ENCODE measurements around the gene DRD2. TPM values are rescaled to one million over a fixed set of nuclear protein-coding genes. Genes with fewer than 3 reads are reported as not detected.

The DRD2 gene
- total and polyA plus RNA-seq, 2 of the 13 experiments (the other 11 are each of a cell fraction or from before 2014, with no cell fraction given), result not detected

DNA sequence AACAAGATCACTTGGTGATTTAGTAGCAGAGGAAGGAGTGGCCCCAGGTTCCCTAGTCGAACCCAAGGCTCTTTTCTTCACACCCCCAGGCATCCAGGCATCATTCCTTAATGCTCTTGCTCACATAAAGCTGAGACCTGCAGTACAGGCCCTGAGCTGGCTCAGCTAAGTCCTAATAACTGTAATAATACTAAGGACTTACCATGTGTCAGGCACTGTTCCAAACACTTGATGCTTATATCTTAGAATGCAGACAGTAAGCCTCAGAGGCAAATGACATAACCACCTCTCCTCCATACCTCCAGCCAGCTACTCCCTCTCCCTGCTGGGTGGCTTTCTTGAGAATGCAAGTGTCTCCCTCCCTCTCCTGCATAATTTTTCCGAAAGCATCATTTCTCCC, 54.4 kb downstream of the DRD2 start:
- Histone ChIP-seq H3K4me2 (ENCODE audit: low read depth, low read length) (no peak overlapping the region), H3K9me3 (ENCODE audit: low read length) (no peaks in the 10 kb centered on the region), H3K4me3 (replicated peaks in 1 of 3; ENCODE audit: insufficient read depth in 1 of 3, low read depth in 2 of 3, low read length in 3 of 3) (no peak overlapping the region), H3K36me3 (replicated peaks in 1 of 2; ENCODE audit: control insufficient read depth in 1 of 2, insufficient read depth in 2 of 2, low read length in 2 of 2) (no peaks in the 10 kb centered on the region), H3K9ac (ENCODE audit: insufficient read depth, low read depth, low read length) (no peak overlapping the region), H3K27me3 (ENCODE audit: control insufficient read depth in 1 of 2, insufficient read depth in 2 of 2, low read length in 2 of 2) (peaks cover 0 to 3% of the 10 kb centered on the region in 2 experiments; a peak in 2 of 5 replicates), H3K79me2 (ENCODE audit: insufficient read depth, low read length) (no peaks in the 10 kb centered on the region), H3K27ac (ENCODE audit: extremely low read length, insufficient read depth, low read length) (no peak overlapping the region), H3K4me1 (ENCODE audit: insufficient read depth, low read length) (no peaks in the 10 kb centered on the region), H4K20me1 (ENCODE audit: insufficient read depth, low read length) (no peaks in the 10 kb centered on the region), H2AFZ (ENCODE audit: low read length) (no peak overlapping the region)
- DNase-seq (ENCODE audit: low spot score) (no peak), ATAC-seq (no peak), FAIRE-seq (no peak)
- CTCF ChIA-PET (ENCODE audit: low intra/inter-chr PET ratio, low total read pairs), result no interaction called here
- intact Hi-C loops (cut with micrococcal nuclease; ENCODE audit: unreplicated experiment) (no loop called here), in situ Hi-C loops (cut with HindIII; ENCODE audit: extremely low pct_ligation_motif_present, low pct_unique_long_range_greater_than_20kb) (no loop called here)
- TF ChIP-seq RAD51 (IDR thresholded peaks at IDR 0.05; ENCODE audit: borderline replicate concordance) (no peak), CBFB (CRISPR knock-in tag; IDR thresholded peaks at IDR 0.05) (no peak), ZNF326 (CRISPR knock-in tag; IDR thresholded peaks at IDR 0.05; ENCODE audit: borderline replicate concordance) (no peak), GTF2F1 (IDR thresholded peaks at IDR 0.05; ENCODE audit: low read length) (no peak), SSRP1 (CRISPR knock-in tag; IDR thresholded peaks at IDR 0.05) (no peak), MEF2D (CRISPR knock-in tag; IDR thresholded peaks at IDR 0.05) (no peak), RFXAP (CRISPR knock-in tag; IDR thresholded peaks at IDR 0.05; ENCODE audit: borderline replicate concordance) (no peak)
- 15% methylated on average over 2 of the region's 2 CpGs for WGBS (ENCODE audit: low lambda C conversion rate)
- POLR2A ChIA-PET, result no interaction called here
- BruUV-seq (replicated peaks), result no TSS peak

DNA sequence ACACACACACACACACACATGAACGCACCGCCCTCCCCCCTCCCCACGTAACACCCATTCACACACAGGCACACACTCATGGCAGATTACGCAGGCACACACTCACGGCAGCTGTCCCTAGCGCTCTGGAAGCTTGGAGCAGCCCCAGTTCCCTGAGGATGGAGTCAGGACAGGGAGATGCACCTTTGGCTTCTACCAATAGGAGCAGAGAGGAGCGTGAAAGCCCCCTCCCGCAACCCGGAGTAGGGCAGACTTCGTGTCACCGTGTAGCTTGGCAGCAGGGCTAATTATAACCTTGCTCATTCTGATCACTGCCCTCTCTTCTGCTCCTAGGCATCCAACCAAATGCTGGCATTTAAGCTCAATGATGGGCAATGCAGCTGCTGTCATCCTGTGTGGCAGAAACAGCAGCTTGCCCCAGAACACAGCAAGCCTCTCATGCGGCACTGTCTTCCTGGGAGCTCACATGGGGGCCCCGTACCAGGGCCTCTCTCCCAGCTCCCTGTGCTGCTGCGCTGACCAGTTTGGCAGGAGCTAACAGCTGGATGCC, 55.7 kb downstream of the DRD2 start:
- no peak for FAIRE-seq
- WGBS (ENCODE audit: low lambda C conversion rate), result 33% methylated on average over 3 of the region's 14 CpGs
- no peak for TF ChIP-seq SMC3 (IDR thresholded peaks at IDR 0.05; ENCODE audit: low read length)
- no peak for TF ChIP-seq PHF20 (CRISPR knock-in tag; IDR thresholded peaks at IDR 0.05)
- TF ChIP-seq RORA (CRISPR knock-in tag; IDR thresholded peaks at IDR 0.05), result no peak
- TF ChIP-seq, protein P1, sequence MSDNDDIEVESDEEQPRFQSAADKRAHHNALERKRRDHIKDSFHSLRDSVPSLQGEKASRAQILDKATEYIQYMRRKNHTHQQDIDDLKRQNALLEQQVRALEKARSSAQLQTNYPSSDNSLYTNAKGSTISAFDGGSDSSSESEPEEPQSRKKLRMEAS (IDR thresholded peaks at IDR 0.05), result no peak
- no peak for TF ChIP-seq ONECUT2 (CRISPR knock-in tag; IDR thresholded peaks at IDR 0.05)
- no peak for TF ChIP-seq ZNF207 (IDR thresholded peaks at IDR 0.05; ENCODE audit: borderline replicate concordance)
- no peak for TF ChIP-seq E2F1 (CRISPR knock-in tag; IDR thresholded peaks at IDR 0.05)
- no peak for TF ChIP-seq GPN1 (CRISPR knock-in tag; IDR thresholded peaks at IDR 0.05; ENCODE audit: borderline replicate concordance)
- no peak for TF ChIP-seq JUND (CRISPR knock-in tag; IDR thresholded peaks at IDR 0.05)
- TF ChIP-seq SP4 (CRISPR knock-in tag; IDR thresholded peaks at IDR 0.05), result no peak
- TF ChIP-seq MIER3 (CRISPR knock-in tag; IDR thresholded peaks at IDR 0.05; ENCODE audit: borderline replicate concordance), result no peak
- no peak for TF ChIP-seq GATAD1 (CRISPR knock-in tag; IDR thresholded peaks at IDR 0.05)
- no peak for TF ChIP-seq ZNF549 (CRISPR knock-in tag; IDR thresholded peaks at IDR 0.05)
- TF ChIP-seq SALL1 (CRISPR knock-in tag; IDR thresholded peaks at IDR 0.05), result no peak
- TF ChIP-seq EZH2 (conservative IDR thresholded peaks at IDR 0.05; ENCODE audit: low read depth, low read length), result no peak
- TF ChIP-seq PCBP2 (optimal IDR thresholded peaks at IDR 0.05; ENCODE audit: low read depth, low read length, poor library complexity, severe bottlenecking), result no peak

More for the DNA sequence above, 55.7 kb downstream of the DRD2 start:
- intact Hi-C loops (cut with micrococcal nuclease; ENCODE audit: unreplicated experiment) (no loop called here), in situ Hi-C loops (cut with HindIII; ENCODE audit: extremely low pct_ligation_motif_present, low pct_unique_long_range_greater_than_20kb) (no loop called here)
- no peak for DNase-seq (ENCODE audit: low spot score)
- CTCF ChIA-PET (ENCODE audit: low intra/inter-chr PET ratio, low total read pairs), result no interaction called here
- no TSS peak for BruUV-seq (replicated peaks)
- no peaks in the 10 kb centered on the region for H4K20me1 ChIP-seq (ENCODE audit: insufficient read depth, low read length)
- H2AFZ ChIP-seq (ENCODE audit: low read length), result no peak overlapping the region
- H3K79me2 ChIP-seq (ENCODE audit: insufficient read depth, low read length), result no peaks in the 10 kb centered on the region
- H3K4me3 ChIP-seq (replicated peaks in 1 of 3; ENCODE audit: insufficient read depth in 1 of 3, low read depth in 2 of 3, low read length in 3 of 3), result no peak overlapping the region
- H3K9me3 ChIP-seq (ENCODE audit: low read length), result no peaks in the 10 kb centered on the region
- ATAC-seq, result no peak
- H3K4me1 ChIP-seq (ENCODE audit: insufficient read depth, low read length), result no peaks in the 10 kb centered on the region
- no peaks in the 10 kb centered on the region for H3K36me3 ChIP-seq (replicated peaks in 1 of 2; ENCODE audit: control insufficient read depth in 1 of 2, insufficient read depth in 2 of 2, low read length in 2 of 2)
- H3K27ac ChIP-seq (ENCODE audit: extremely low read length, insufficient read depth, low read length), result no peak overlapping the region
- POLR2A ChIA-PET, result no interaction called here
- H3K9ac ChIP-seq (ENCODE audit: insufficient read depth, low read depth, low read length), result no peak overlapping the region
- peaks cover 0 to 3% of the 10 kb centered on the region in 2 experiments; a peak in 2 of 5 replicates for H3K27me3 ChIP-seq (ENCODE audit: control insufficient read depth in 1 of 2, insufficient read depth in 2 of 2, low read length in 2 of 2)
- no peak overlapping the region for H3K4me2 ChIP-seq (ENCODE audit: low read depth, low read length)
